ENCODE data around the gene DOK5.
"Not testable (repeated sequence)": the region's sequence is repeated elsewhere in the genome, so short reads cannot be mapped to it uniquely, and the experiment has no call there.

The DOK5 gene

DNA sequence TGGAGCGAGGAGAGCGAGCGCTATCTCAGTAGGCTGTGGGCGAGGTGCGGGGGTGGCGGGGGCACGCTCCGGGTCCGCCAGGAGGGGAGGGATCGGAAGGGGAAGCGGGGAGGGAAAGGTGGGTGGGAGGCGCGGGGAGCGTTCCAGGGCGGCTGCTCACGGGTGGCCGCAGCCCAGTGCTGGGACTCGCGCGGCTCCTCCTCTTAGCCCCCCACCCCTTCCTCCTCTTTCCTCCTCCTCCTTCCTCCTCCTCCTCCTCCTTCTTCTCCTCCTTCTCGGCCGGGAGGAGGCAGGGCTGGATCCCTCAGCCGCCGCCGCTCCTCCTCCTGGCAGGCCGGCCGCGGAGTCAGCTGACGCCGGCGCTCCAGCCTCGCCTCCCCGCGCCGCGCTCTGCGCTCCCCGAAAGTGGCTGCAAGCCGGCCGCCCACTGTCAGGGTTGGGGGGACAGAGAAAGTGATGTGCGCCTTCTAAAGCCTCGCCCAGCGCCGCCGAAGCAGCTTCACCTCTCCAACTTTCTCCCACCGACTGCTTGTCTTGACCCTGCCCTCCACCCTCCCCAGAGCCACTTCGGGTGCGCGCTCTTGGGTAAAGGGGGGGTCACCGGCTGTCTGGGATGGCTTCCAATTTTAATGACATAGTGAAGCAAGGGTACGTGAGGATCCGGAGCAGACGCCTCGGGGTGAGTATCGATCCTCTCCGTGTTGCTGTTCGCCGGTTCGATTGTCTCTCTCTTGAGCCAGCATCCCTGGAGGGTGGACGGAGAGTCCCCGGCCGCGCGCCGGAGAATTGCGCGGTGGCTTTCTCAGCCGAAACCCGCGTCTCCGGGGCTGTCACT is at the start of gene DOK5:
Gene DOK5, plus strand, starts transcription at position 260 of the 835 bp plus-strand sequence. Its CDS starts 354 bp downstream, at position 614.
- no peak for DNase-seq

DNA sequence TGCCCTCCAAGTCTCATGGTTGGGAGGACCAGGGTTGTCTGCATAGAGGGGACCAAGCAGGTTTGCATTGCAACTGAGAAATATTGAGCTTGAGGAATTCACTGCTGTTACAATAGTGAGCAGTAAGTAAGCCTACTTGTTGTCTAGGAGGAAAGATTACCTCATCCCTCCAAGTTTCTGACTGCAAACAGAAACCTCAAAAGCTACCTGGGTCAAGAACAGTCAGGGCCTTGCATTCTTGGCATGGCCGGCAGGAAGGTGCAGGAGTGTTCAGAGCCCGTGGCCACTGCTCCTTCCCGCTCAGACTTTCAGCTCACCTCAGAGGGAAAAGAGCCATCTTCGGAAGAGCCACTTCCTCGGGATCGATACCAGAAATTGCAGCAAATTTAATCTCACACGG is 46.0 kb upstream of the DOK5 start:
- DNase-seq, result no peak

DNA sequence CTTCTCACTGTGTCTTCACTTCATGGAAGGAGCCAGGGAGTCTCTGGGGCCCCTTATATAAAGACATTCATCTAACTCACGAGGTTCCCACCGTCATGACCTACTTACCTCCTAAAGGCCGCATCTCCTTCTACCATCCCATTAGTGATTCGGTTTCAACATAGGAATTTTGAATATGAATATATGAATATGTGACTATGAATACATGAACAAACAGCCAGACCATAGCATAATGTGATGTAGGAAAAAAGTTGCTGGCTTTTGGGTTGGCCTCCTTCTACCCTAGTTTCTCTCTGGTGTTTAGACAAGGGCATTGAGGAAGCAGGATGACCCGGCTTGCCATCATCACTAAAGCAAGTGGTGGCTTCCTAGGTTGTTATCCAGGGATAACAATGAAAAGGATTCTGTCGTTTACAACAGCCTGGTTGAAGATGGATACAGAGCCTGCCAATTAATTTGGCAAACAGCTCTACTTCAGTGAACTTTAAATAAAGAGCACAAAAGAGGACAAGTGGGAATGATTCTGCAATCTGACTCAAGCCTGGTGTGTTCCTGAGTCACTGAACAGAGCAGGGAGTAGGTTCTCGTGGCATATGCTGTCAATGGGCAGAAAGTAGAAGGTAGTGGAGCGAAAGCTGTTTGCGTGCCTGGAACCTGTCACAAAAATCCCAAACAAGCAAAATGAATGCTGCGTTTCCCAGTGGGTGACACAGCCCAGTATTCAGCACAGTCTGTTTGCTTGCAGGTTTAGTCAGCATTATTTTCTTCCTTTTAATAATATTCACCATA is 44.0 kb upstream of the DOK5 start:
- DNase-seq, result no peak

DNA sequence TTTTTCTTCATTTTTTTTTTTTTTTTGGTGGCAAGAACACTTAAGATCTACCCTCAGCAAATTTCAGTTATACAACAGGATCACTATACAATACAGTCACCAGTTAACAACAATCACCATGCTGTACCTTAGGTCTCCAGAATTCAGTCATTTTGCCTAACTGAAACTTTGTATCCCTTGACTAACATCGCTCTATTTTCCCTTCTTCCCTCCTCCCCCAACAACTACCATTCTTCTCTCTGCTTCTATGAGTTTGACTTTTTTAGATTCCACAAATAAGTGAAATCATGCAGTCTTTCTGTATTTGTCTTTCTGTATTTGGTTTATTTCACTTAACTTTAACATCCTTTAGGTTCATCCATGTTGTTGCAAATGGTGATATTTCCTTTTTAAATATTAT is 42.4 kb upstream of the DOK5 start:
- no peak for DNase-seq

DNA sequence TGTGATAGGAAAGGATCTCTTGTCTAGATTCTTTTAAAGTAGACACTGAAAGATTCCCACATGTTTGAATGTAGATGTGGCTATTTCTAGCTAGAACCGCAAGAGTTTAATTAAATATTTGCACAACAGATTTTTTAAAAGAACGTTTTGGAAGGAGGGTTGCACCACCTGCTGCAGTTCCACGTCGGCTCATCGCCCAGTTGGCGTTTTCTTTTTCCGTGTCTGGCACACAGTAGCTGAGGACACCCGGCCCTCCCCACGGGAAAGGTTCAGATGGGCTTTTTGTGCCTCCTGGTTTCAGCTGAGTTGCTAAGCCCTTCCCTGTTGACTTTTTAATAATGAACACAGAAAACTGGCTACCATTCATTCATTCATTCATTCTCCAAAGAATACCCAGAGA is 41.8 kb upstream of the DOK5 start:
- DNase-seq, result no peak

GRCh38 chr20:54434196-54434595 is 41.2 kb upstream of the DOK5 start:
- DNase-seq, result no peak

DNA sequence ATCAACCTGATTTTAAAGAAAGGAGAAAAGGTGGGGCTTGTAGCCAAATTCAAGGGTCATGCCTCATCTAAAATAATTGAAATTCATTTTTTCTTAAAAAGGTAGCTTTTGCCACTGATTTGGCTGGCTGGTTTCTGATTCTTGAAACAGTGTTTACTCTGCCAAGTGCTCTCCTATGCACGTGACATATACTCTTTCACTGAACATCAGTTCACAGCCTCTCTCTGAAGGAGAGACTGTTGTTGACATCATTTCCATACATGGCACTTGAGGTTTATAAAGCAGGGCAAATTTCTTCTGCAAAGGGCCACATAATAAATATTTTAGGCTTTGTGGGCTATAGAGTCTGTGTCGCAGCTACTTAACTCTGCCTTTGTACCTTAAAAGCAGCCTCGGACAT is 40.4 kb upstream of the DOK5 start:
- no peak for DNase-seq

DNA sequence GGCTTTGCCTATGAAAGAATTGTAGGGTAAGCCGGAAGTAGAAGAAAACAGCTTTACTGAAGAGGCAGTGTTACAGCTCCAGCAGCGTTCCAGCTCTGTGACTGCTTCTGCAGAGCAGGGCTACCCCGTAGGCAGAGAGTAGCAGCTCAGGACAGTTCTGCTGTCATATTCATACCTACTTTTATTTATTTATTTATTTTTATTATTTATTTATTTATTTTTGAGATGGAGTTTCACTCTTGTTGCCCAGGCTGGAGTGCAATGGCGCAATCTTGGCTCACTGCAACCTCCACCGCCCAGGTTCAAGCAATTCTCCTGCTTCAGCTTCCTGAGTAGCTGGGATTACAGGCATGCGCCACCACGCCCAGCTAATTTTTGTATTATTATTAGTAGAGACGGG is 39.0 kb upstream of the DOK5 start:
- DNase-seq, result not testable (repeated sequence)

- DNase-seq, result no peak
Observed at GRCh38 chr20:54438166-54438565, 37.2 kb upstream of the DOK5 start.

- no peak for DNase-seq
Observed at GRCh38 chr20:54450207-54450606, 25.2 kb upstream of the DOK5 start.

DNA sequence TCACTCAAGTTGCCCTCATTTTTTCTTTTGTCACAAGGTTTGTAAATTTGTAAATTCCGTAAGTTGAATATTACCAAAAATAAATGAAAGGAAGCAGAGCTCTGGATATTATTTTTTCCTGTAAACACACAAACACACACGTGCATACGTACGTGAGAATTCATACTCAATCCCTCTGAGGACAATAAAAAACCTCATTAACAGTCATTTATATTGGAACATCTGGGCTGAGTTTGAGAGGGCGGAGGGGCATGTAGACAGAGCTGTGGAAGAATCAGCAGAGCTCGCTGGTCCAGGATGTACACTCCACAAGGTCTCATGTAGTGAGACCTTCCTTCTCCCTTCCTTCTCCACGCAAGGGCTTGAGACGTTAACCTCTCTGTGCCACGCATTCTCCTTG is 24.2 kb upstream of the DOK5 start:
- DNase-seq, result no peak

- DNase-seq, result no peak
Observed at GRCh38 chr20:54452277-54452676, 23.1 kb upstream of the DOK5 start.

DNA sequence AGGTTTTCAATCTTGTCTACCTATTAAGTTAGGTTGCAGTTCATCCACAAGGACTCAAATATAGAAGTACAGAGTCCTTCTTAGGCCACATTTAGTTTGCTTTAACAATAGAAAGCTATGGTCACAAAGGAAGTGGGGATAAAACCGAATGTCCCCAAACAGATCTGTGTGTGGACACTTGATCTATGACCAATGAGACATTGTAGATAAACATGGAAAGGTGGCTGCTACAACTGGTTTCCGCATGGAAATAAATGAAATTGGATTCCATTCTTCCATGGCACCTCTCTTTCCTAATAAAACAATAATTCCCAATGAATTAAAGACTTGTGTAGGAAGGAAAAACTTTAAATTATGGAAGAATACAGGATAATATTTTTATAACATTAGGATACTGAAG is 20.4 kb upstream of the DOK5 start:
- no peak for DNase-seq

DNA sequence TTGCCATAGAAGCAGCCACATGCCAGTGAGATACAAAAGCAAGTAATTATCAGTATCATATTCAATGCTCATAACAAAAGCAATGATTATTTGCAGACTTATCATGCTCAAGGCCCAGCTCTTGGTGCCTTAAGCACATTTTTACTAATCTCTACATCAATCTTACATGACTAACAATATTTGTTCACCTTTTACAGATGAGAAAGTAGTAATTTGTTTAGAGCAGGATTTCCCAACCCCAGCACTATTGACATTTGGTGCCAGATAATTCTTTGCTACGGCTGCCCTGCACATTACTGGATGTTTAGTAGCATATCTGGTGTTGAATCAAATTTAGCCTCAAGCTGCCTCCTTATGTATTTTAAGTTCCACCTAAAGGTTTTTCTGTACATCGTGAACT is 19.0 kb upstream of the DOK5 start:
- no peak for DNase-seq

GRCh38 chr20:54456961-54457360 is 18.4 kb upstream of the DOK5 start:
- DNase-seq, result no peak

DNA sequence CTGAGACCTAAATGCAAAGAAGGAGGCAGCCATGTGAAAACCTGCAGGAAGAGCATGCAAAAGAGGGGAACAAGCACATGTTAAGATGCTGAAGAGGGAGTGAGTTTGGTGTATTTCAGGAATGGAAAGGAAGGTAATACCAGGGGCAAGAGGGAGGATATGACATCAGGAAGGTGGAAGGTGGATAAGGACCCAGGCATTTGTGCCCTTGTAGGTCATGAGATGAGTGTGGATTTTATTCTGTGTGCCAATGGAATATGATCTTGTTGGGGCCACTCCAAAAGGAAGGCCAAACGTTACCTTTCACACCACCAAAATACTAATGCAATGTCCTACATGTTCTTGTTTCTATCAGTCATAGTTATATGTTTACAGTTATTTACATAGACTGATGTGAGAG is 17.2 kb upstream of the DOK5 start:
- DNase-seq, result no peak

GRCh38 chr20:54459279-54459678 is 16.1 kb upstream of the DOK5 start:
- DNase-seq, result no peak

DNA sequence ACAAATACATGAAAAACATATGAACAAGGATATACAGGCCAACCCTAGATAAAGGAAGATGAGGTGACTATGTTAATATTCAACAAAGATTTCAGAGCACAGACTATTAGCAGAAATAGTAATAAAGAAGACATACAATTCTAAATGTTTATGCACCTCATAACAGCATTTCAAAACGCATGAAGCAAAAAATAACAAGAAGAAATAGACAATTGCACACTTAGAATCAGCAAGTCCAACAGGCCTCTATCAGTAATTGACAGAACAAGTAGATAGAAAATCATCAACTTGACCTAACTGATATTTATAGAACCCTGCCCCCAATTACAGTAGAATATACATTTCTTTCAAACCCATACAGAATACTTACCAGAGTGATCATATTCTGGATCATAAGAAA is 11.4 kb upstream of the DOK5 start:
- DNase-seq, result no peak

DNA sequence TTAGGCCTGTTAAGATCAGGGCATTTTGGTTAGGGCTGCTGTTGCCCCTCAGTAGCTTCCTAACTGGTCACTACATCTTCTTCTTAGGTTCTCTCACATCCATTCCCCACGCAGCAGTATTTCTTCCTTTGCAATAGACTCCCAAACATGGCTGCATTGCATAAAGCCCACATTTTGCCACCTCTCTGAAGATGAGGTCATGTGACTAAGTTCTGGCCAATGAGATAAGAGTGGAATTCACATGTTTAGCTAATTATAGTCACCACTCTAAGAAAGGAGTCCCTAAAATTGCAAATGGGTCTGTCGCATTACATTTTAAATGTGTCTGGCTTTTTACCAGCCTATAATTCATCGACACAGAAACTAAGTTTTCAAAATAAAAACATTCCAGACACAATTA is 9.3 kb upstream of the DOK5 start:
- no peak for DNase-seq

DNA sequence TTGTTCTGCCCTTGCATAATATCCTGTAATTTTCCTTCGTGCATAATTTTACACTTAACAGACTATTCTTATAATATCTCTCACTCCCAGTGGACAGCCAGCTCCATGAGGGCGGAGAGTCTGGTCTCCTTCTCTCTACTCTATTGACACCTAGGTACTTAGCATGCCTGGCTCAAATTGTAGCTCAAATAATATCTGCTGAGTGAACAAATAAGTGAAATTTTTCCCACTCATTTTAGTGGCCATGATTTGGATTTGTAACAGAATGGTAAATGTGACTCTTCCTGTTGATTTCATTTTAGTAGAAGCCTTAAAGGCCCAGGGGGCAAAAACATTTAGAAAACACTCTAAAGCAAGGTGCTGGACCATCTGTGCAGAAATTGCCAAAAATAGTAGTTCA is 7.8 kb upstream of the DOK5 start:
- no peak for DNase-seq

DNA sequence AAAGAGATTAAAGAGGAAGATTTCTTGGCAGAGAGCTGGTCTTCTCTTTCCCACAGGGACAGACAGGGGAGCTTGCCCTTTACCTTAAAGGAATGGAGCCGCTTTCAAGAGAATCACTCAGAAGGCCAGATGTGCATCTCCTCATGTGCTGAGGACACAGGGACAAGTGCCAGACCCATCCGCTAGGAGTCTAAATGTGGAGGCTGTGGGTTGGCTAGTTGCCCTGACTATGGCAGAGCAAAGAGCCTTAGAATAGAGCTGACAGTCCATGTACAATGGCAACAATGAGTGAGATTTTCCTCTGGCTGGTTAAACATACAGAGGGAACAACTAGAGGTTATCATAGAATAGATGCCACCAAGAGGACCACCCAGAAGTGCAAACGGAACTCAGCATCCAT is 7.3 kb upstream of the DOK5 start:
- DNase-seq, result no peak

DNA sequence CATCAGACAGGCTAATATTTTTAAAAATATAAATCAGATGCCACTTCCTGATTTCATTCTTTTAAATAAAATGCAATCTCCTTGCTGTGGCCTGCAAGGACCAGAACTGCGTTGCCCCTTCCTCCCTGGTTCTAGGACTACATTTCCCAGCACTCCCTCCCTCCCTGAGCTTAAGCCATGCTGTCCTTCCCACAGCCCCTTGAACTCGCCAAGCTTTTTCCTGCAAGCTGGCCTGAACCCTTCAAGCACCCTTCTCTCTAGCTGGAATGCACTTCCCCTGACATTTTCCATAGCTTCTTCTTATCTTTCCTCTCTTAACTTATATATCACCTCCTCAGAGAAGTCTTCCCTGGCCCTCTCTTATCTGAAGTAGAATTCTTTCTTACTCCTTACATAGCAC is 6.1 kb upstream of the DOK5 start:
- no peak for DNase-seq

- DNase-seq, result no peak
Observed at GRCh38 chr20:54469952-54470351, 5.4 kb upstream of the DOK5 start.

GRCh38 chr20:54470697-54471096 is 4.7 kb upstream of the DOK5 start:
- no peak for DNase-seq

- DNase-seq, result no peak
Observed at GRCh38 chr20:54472607-54473006, 2.8 kb upstream of the DOK5 start.

Measured in NCI-H2227 treated with DMSO at 0.1 percent for 48 hours (cell line).